HuH-7.5 (cell line): Measurements from ENCODE around the gene ACCS.

ENCODE experiments used
- DNase-seq: peaks from one replicate; pipeline ENCODE4 v3.0.0; 2011; ENCODE audit warnings: low spot score

ACCS gene

GRCh38 chr11:44043157-44043556 lies 22.9 kb upstream of the ACCS start:
- DNase-seq = no peak

GRCh38 chr11:44046182-44046581 lies 19.9 kb upstream of the ACCS start:
- DNase-seq = no peak

DNA sequence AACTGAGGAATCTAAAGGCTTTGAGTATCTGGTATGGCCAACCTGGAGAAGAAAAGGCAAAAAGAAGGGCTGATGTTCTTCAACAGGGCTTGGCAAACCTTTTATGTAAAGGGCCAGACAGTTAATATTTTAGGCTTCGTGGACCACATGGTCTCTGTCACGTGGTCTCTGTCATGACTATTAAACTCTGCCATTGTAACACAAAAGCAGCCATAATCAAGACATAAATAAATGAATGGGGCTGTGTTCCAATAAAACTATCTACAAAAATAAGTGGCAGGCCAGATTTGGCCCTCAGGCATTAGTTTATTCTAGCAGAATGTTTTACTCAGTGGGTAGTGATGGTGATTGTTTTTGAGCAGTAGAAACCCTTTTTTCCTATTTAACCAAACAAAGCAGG lies 18.8 kb upstream of the ACCS start:
- no peak for DNase-seq

DNA sequence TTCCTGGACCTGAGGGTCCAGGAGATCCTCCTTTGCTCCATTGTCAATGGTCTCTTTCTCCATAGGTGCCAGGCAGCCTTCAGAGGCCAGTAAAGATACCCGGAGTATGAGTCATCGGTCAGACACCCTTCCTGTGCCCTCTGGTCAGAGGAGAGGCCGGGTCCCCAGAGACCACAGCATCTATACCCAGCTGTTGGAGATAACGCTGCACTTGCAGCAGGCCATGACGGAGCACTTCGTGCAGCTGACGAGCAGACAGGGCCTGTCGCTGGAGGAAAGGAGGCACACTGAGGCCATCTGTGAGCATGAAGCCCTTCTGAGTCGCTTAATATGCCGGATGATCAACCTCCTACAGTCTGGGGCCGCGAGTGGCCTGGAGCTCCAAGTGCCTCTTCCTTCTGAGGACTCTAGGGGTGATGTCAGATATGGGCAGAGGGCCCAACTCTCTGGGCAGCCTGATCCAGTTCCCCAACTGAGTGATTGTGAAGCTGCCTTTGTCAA lies 18.1 kb upstream of the ACCS start, which contains the start of gene ACCSL:
ACCSL (plus strand) TSS at position 51 of the 501 bp plus-strand sequence; CDS start at position 107, 56 bp downstream.
- no peak for DNase-seq

GRCh38 chr11:44049832-44050231 lies 16.2 kb upstream of the ACCS start:
- DNase-seq = no peak

- DNase-seq = no peak
These were observed 14.9 kb upstream of the ACCS start for GRCh38 chr11:44051171-44051570.

GRCh38 chr11:44057340-44057739 lies 8.7 kb upstream of the ACCS start:
- no peak for DNase-seq

GRCh38 chr11:44058275-44058674 lies 7.8 kb upstream of the ACCS start:
- DNase-seq = no peak

DNA sequence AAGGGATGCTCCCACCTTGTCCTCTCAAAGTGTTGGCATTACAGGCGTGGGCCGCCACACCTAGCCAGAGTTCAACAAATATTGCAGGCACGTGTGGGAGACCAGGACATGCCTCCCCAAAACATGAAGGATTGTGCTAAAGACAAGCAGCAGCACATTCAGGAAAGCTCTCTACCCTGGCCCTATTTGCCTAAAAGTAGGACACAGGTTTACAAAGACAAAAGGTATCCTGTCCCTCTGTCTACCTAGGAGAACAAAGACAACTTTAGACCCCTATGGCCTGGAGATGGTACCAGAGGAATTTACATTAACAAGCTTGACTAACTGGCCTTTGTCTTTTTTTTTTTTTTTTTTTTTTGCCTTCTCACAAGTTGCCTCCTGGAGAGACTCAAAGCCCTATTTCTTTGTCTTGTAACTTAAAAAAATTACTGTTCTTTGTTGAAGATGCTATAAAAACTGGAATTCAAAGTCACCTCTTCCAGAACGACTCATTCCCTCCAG lies 859 bp upstream of the ACCS start:
- DNase-seq = no peak

DNA sequence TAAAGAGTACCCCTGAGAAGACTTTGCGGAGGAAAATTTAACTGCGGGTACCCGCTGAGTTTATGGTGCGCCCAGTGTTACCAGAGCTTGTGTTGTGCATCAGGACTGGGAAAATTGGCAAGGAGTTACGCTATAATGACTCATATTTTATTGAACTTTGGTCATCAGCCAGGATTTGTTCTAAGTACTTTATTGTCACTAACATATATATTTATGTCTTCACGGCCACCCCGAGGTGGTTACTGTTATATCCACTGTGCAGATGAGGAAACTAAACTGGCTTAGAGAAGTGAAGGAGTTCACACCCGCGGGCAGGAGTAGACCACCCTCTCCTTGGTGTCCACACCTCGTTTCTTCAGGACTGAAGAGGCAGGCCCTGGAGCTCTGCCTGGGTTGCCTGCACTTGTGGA lies 667 bp downstream of the ACCS start:
- no peak for DNase-seq

- DNase-seq = no peak
These were observed 1.2 kb downstream of the ACCS start for GRCh38 chr11:44067266-44067665.

DNA sequence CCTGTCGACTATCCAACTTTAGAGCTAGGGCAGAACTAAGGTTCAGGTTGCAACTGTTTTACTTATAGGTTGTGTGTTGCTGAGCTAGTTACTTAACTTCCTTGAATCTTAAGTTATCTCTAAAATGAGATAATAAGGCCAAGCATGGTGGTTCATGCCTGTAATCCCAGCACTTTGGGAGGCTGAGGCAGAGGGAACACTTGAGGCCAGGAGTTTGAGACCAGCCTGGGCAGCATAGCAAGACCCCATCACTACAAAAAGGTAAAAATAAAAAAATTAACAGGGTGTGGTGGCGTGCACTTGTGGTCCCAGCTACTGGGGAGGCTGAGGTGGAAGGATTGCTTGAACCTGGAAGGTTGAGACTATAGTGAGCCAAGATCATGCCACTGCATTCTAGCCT lies 2.1 kb downstream of the ACCS start:
- no peak for DNase-seq

- no peak for DNase-seq
These were observed 5.1 kb downstream of the ACCS start for GRCh38 chr11:44071157-44071556.

- no peak for DNase-seq
These were observed 6.9 kb downstream of the ACCS start for GRCh38 chr11:44072757-44073658.

DNA sequence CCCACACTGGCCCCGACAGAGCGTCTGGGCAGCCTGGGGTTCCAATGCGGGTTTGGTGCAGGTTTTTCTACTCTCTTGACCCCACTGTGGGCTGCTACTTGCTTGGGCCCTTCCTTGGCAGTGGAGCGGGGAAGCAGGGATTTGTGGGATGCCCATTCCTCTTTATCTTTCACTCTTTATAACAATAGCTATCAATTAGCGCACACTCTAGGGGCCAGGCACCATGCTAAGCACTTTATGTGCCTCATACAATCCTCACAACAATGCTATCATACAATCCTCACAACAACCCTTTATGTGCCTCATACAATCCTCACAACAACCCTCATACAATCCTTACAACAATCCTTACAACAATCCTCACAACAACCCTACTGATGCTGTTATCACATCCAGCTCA lies 12.7 kb downstream of the ACCS start:
- no peak for DNase-seq

GRCh38 chr11:44079376-44079775 lies 13.3 kb downstream of the ACCS start:
- no peak for DNase-seq

- DNase-seq = no peak
These were observed 14.9 kb downstream of the ACCS start for GRCh38 chr11:44080951-44081350.

DNA sequence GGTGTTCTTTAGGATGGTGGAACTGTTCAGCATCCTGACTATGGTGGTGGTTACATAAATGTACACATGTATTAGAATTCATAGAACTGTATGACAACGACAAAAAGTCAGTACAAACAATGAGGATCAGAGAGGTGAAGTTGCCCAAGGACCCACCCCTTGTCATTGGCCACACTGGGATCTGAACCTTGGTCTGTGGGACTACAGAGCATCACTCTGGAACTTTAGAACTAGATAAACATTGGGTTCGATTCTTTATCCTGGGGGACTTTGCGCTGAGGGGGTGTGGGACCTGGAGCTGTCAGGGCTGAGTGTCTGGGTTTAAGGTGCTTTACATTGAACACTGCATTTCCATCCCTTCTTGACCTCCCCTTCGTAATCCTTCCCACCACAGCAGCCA lies 16.6 kb downstream of the ACCS start:
- no peak for DNase-seq

DNA sequence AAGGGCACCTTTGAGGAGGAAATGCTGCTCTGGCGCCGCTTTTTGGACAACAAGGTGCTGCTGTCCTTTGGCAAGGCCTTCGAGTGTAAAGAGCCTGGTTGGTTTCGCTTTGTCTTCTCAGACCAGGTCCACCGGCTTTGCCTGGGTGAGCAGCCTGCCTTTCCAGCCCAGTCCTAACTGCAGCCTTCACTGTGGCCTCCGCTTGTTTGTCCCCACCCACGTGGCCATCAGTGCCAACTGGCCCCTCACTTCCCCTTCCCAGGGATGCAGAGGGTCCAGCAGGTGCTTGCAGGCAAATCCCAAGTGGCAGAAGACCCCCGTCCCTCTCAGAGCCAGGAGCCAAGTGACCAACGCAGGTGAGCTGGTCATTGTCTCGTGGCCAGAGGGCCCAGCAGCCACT lies 17.4 kb downstream of the ACCS start:
- no peak for DNase-seq

DNA sequence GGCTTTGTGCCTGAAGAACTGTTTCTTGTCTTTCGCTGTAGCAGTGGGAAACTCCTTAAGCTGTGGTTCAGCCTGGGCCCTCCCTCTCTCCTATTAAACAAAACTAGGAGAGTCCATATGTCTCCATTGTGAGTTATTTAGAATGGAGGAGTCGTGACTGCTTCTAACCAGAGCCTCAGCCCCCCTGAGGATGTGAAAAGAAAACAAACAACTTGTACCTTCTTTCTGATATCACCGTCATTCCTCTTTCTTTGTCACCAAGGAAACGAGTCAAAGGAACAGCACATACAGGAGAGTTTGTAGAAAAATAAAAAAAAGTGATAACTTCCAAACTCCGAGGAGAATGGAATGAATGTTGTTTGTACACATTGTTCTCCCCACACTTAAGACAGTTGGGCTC lies 17.8 kb downstream of the ACCS start:
- no peak for DNase-seq

DNA sequence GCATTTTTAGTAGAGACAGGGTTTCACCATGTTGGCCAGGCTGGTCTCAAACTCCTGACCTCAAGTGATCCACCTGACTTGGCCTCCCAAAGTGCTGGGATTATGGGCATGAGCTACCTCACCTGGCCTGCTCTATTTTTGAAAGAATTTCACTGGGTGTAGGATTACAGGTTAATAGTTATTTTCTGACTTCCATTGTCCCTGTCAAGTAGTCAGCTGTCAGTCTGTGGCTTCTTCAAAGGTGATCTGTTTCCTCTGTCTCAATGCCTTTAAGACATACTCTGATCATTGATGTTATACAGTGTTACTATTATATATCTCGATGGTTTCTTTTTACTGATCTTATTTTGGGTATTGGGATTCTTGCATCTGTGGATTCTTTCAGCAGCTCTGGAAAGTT lies 19.3 kb downstream of the ACCS start:
- no peak for DNase-seq

GRCh38 chr11:44088377-44088776 lies 22.3 kb downstream of the ACCS start:
- DNase-seq = no peak

GRCh38 chr11:44088871-44089270 lies 22.8 kb downstream of the ACCS start:
- no peak for DNase-seq

GRCh38 chr11:44090539-44090938 lies 24.5 kb downstream of the ACCS start:
- DNase-seq = no peak
